Natural killer cell (primary cell): ENCODE data around the gene ERBB2. TPM values are rescaled to one million over a fixed set of nuclear protein-coding genes. Genes with fewer than 3 reads are reported as not detected.
A peak's percentile ranks its signal among the peaks of the same experiment; 100 is the strongest.

Experiments
- ATAC-seq, 3 donors: fragments of 150-1000 bp in 2 of 3; fragments of 200-7000 bp in 1 of 3; cut with Tn5 transposase; 1 replicate in 1 of 3; 2 replicates in 2 of 3; pipeline ENCODE4 v1.10.0; 2021; ENCODE audit warnings: mild to moderate bottlenecking in 2 of 3, moderate library complexity in 2 of 3
- DNase-seq, 2 donors: peaks; one replicate each; pipeline versions ENCODE4 v3.0.0 to v3.0.0-alpha.2; 2013 to 2021; ENCODE audit warnings: mixed read lengths in 1 of 2
- H3K27ac ChIP-seq: one replicate; pipeline ENCODE4 v1.5.1; 2013; ENCODE audit warnings: mild to moderate bottlenecking, low read length
- H3K27me3 ChIP-seq: one replicate; pipeline ENCODE4 v1.6.1; 2013; ENCODE audit warnings: low read length; ENCODE audit not compliant: control insufficient read depth, insufficient read depth
- H3K36me3 ChIP-seq: one replicate; pipeline ENCODE4 v1.6.1; 2013; ENCODE audit warnings: low read length; ENCODE audit not compliant: control insufficient read depth, insufficient read depth
- H3K4me1 ChIP-seq: one replicate; pipeline ENCODE4 v1.6.1; 2013; ENCODE audit warnings: low read length; ENCODE audit not compliant: control insufficient read depth, insufficient read depth
- H3K4me3 ChIP-seq: one replicate; pipeline ENCODE4 v1.5.1; 2013; ENCODE audit warnings: low read length
- H3K9me3 ChIP-seq: one replicate; pipeline ENCODE4 v1.6.1; 2013; ENCODE audit warnings: low read length; ENCODE audit not compliant: control insufficient read depth, insufficient read depth
- H3K27ac Mint-ChIP-seq, 2 donors: one replicate each; pipeline ENCODE4 v1.8.0; 2022; ENCODE audit warnings: mild to moderate bottlenecking in 2 of 2, mixed read lengths in 2 of 2, moderate library complexity in 1 of 2
- H3K27me3 Mint-ChIP-seq, 2 donors: one replicate each; pipeline ENCODE4 v1.8.0; 2022; ENCODE audit warnings: low read depth in 2 of 2, mixed read lengths in 2 of 2
- H3K36me3 Mint-ChIP-seq: one replicate; pipeline ENCODE4 v1.8.0; 2022; ENCODE audit warnings: mixed read lengths
- H3K4me1 Mint-ChIP-seq, 2 donors: one replicate each; pipeline ENCODE4 v1.8.0; 2022; ENCODE audit warnings: mixed read lengths in 2 of 2
- H3K4me3 Mint-ChIP-seq: one replicate; pipeline ENCODE4 v1.8.0; 2022; ENCODE audit warnings: mild to moderate bottlenecking, moderate library complexity, mixed read lengths
- H3K9me3 Mint-ChIP-seq, 2 donors: one replicate each; pipeline ENCODE4 v1.8.0; 2022; ENCODE audit warnings: mixed read lengths in 2 of 2
- CTCF ChIP-seq: fragments of 200-600 bp; IDR thresholded peaks from one replicate; pipeline ENCODE4 v1.8.0; 2022; ENCODE audit warnings: antibody characterized with exemption
- WGBS: methylation state at CpG from one replicate; pipeline ENCODE4 v1.1.7; 2013; ENCODE audit warnings: missing lambda C conversion rate; ENCODE audit not compliant: insufficient coverage; 5-methylcytosine and 5-hydroxymethylcytosine counted together
- intact Hi-C: fragments of 100-400 bp; cut with micrococcal nuclease; formaldehyde crosslinking; loops from one replicate; pipeline ENCODE4 v1.14.2; 2022
- total RNA-seq, 4 donors: library from RNA; stranded (reverse); fragments of 120-200 nt in 1 of 4; gene quantifications; one replicate each; pipeline versions ENCODE4 v1.2.3 to v1.2.4, GENCODE V29; 2013 to 2022

Gene ERBB2
- total RNA-seq, 3 donors from 2014 or later (not counting 1 experiment from before 2014, with no cell fraction given), result 77.6 to 115 (median 82.1) TPM

- Histone ChIP-seq H3K36me3 (peaks cover 36% of the 10 kb centered on the region), H3K4me3 (no peak overlapping the region), H3K9me3 (no peaks in the 10 kb centered on the region), H3K27me3 (no peaks in the 10 kb centered on the region), H3K27ac (peak overlapping the region; percentile 85), H3K4me1 (peaks cover 84% of the 10 kb centered on the region)
- ATAC-seq (peak; percentile 44 to 57 (median 55)), DNase-seq (peak in 1 of 2 donors; percentile 84)
- H3K9me3 Mint-ChIP-seq, result no peaks in the 10 kb centered on the region
- no peak for TF ChIP-seq CTCF
- no peaks in the 10 kb centered on the region for H3K27me3 Mint-ChIP-seq
- intact Hi-C loops, result loop anchor here (2.0 to 10.0 kb wide), 4 partner anchors 49 to 552 kb away; partner anchors contain the start of genes IKZF3 and NR1D1
- H3K27ac Mint-ChIP-seq, result peak overlapping the region; percentile 94 to 98
- WGBS, result 19% methylated on average over 8 of the region's 8 CpGs
- H3K36me3 Mint-ChIP-seq, result peaks cover 15% of the 10 kb centered on the region
- peaks cover 97 to 99% of the 10 kb centered on the region in 2 donors for H3K4me1 Mint-ChIP-seq
- H3K4me3 Mint-ChIP-seq, result peak overlapping the region; percentile 97
Observed at GRCh38 chr17:39769974-39770587, 70.2 kb downstream of the ERBB2 start.

- H3K4me1 ChIP-seq, result peaks cover 68% of the 10 kb centered on the region
- H3K9me3 Mint-ChIP-seq, result no peaks in the 10 kb centered on the region
- no peak overlapping the region for H3K4me3 ChIP-seq
- H3K36me3 ChIP-seq, result peaks cover 22% of the 10 kb centered on the region
- intact Hi-C loops, result loop anchor here (2.0 to 10.0 kb wide), 3 partner anchors 14 to 332 kb away; partner anchors contain the start of genes IKZF3 and NR1D1
- peak overlapping the region; percentile 85 for H3K27ac ChIP-seq
- H3K4me1 Mint-ChIP-seq, result peaks cover 94 to 95% of the 10 kb centered on the region in 2 donors
- H3K36me3 Mint-ChIP-seq, result peaks cover 7% of the 10 kb centered on the region
- H3K27me3 Mint-ChIP-seq, result no peaks in the 10 kb centered on the region
- peak overlapping the region; percentile 97 for H3K4me3 Mint-ChIP-seq
- H3K27me3 ChIP-seq, result no peaks in the 10 kb centered on the region
- no peak for TF ChIP-seq CTCF
- H3K9me3 ChIP-seq, result no peaks in the 10 kb centered on the region
- ATAC-seq (no peak), DNase-seq (peak in 1 of 2 donors; percentile 63)
- peak overlapping the region; percentile 94 to 98 for H3K27ac Mint-ChIP-seq
Observed at GRCh38 chr17:39772415-39772814, 72.6 kb downstream of the ERBB2 start.

- no peak for TF ChIP-seq CTCF
- DNase-seq (peak in 1 of 2 donors; percentile 74), ATAC-seq (peak; percentile 22 to 59 (median 54))
- 44% methylated on average over 5 of the region's 7 CpGs for WGBS
- peak overlapping the region; percentile 11 for H3K4me3 ChIP-seq
- no peaks in the 10 kb centered on the region for H3K9me3 ChIP-seq
- H3K27me3 ChIP-seq, result no peaks in the 10 kb centered on the region
- peaks cover 61% of the 10 kb centered on the region for H3K4me1 ChIP-seq
- peak overlapping the region; percentile 94 to 98 for H3K27ac Mint-ChIP-seq
- peaks cover 94 to 95% of the 10 kb centered on the region in 2 donors for H3K4me1 Mint-ChIP-seq
- H3K9me3 Mint-ChIP-seq, result no peaks in the 10 kb centered on the region
- H3K4me3 Mint-ChIP-seq, result peak overlapping the region; percentile 97
- peaks cover 22% of the 10 kb centered on the region for H3K36me3 ChIP-seq
- intact Hi-C loops, result loop anchor here (2.0 to 10.0 kb wide), 3 partner anchors 14 to 332 kb away; partner anchors contain the start of genes IKZF3 and NR1D1
- H3K27ac ChIP-seq, result peak overlapping the region; percentile 85
- peaks cover 7% of the 10 kb centered on the region for H3K36me3 Mint-ChIP-seq
- H3K27me3 Mint-ChIP-seq, result no peaks in the 10 kb centered on the region
Observed at GRCh38 chr17:39772987-39773934, 73.4 kb downstream of the ERBB2 start.
